HG02884 (cell line): Measurements from ENCODE around the gene CRABP2.

Source experiments
- ATAC-seq: cut with Tn5 transposase; IDR thresholded peaks from one replicate; pipeline ENCODE4 v1.9.1; 2021; ENCODE audit warnings: mild to moderate bottlenecking, moderate library complexity; ENCODE audit not compliant: unreplicated experiment

Gene CRABP2

DNA sequence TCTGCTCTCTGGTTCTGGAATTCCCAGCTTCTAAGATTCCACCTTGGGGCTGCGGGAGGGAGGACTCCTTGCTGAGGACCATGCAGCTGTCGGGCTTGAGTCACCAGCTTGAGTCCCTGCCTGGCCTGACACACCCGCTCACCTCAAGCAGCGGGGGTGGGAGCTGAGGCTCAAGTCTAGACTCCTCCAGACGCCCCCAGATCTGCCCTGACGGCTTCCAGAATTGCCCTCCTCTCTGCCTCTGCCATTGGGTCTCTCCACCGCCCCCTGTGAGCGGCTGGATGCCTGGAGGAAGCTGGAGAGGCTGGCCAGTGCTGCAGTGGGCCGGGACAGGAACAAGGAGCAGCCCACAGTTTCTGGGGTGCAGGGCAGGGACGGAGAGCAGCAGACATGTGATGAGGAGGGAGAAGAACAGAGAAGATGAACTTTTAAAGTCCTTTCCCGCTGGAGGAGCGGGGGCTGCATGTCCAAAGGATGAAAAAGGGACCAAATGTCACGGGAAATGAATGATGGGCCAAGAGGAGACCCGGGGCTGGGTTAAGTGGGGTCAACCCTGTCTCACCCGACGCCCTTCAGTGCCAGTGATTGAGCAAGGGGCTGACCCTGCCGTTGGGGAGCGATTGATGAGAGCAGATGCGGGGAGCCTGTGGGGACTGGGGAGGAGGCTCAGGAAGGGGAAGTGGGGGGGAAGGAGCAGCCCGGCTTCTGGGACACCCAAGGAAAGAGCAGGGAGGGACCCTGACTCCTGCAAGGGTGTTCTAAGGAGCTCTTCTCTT is 13.5 kb downstream of the CRABP2 start:
- ATAC-seq: no peak

DNA sequence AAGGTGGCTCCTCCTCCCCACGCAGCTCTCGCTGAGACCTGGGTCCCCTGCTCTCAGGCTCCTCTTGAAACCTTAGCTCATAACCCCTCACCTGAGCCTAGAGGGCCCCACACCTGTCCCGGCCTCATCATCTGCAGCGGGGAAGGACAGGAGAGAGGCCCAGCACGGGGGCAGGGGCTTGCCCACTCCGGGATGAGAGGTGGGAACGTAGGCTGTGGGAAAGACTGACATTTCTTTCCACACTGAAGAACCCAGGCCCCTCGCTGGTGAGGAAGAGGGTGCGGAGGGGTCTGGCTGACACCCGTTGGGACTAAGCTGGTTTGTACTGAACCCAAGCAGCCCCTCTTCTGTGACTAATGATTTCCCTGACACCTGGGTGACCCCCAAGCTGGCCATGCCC is 14.2 kb downstream of the CRABP2 start:
- no peak for ATAC-seq

DNA sequence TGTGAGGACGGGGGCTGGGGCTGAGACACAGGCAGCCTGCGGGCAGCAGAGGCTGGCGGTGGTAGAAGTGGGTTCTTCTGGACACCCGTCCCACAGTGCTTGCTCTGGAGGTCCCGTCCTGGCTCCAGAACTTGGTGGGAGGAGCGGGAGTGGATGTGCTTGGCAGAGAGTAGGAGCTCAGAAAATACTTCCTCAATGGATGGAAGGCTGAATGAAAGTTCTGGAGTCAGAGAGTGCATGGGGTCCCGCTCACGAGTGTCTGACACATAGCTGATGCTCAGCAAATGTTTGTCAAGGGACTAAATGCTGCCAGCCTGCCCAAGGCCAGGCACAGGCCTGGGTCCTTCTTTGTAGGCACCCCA is 14.7 kb downstream of the CRABP2 start:
- no peak for ATAC-seq

DNA sequence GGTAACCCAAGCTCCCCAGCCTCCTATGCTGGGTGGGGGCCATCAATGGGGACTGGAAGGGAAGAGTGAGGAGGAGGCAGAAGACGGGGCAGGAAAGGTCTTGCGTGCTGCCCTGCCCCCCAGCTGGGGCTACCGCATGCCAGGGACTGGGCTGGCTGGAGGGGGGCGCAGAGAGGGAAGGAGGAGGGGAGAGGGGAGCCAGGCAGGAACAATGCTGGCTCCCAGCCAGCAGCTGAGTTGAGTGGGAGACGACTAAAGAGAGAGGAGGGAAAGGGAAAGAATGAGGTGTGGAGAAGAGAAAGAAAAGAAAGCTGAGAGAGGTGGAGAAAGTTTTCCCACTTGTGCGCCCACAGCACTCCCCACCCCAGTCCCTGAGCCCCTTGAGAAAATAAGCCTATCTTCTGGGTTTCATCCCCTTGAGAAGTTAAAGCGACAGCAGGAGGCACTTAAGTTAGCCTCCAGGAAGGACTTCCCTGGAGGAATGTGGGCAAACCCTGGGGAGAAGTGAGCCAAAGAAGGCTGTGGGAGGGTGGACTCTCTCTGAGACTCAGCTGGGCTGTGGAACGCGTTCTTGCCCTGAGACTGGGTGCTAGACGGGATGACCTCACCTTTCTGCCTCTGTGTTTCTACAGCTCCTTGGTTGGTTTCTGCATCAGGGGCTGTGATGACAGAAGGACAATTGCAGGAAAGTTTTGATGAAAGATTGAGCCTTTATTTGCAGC is 15.3 kb downstream of the CRABP2 start:
- no peak for ATAC-seq

DNA sequence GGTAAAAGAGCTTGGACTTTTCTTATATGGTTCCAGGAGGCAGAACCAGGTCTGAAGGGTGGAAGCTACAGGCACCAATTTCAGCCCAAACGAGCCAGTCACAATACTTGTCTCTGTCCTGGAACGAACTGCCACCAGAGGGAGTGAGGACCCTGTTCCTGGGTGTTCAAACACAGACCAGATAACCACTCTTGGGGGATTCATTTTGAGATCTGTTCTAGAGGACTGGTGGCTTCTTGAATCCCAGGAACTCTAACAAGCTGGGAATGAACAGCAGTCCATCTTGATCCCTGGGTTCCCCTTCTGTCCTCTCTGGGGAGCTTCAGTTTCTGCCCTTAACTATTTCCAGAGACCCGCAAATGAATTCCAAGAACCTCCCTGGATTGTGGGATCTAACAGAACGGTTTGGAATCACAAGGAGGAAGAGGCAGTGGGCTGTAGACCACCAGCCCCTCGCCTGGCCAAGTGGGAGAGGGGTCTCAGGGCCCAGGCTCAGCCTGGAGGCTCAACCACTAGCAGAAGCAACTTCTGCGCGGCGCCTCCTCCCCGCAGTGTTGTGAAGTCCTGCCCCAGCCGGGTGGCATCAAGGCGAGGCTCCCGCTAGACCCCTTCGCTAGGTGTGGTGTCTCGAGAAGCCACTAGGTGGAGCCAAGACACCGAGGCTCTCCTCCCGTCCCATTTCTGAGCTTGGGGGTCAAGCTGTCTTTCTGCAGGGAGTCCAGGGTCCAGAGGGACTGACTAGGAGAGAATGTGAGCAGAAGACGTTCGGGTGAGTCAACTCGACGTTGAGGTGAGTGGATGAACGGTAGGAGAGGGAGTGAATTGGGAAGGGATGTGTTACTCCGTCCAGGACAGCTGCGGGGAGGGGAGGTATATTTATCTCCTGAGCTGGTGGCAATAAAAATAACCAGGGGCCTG is 16.1 kb downstream of the CRABP2 start:
- ATAC-seq: no peak

DNA sequence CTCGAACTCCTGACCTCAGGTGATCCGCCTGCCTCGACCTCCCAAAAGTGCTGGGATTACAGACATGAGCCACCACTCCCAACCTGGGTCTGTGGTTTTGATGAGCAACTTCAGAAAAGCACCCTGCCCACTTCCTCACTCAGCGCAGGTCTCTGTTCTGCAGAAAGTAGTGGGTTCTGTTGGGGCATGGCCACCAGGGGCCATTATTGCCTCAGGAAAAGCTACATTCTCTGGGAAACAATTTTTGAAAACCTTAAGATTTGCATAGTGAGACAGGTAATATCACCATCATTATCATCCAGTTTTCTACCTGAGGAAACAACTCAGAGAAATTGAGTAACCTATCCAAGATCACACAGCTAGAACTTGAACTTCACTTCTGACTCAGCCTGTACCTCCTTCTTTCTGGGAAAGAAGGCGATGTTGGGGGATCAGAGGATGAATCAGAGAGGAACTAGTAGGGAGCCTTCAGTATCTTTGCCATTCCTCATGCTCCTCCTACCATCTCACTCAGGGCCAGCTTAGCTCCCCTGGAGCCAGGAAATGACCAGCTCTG is 21.1 kb downstream of the CRABP2 start:
- ATAC-seq: no peak

DNA sequence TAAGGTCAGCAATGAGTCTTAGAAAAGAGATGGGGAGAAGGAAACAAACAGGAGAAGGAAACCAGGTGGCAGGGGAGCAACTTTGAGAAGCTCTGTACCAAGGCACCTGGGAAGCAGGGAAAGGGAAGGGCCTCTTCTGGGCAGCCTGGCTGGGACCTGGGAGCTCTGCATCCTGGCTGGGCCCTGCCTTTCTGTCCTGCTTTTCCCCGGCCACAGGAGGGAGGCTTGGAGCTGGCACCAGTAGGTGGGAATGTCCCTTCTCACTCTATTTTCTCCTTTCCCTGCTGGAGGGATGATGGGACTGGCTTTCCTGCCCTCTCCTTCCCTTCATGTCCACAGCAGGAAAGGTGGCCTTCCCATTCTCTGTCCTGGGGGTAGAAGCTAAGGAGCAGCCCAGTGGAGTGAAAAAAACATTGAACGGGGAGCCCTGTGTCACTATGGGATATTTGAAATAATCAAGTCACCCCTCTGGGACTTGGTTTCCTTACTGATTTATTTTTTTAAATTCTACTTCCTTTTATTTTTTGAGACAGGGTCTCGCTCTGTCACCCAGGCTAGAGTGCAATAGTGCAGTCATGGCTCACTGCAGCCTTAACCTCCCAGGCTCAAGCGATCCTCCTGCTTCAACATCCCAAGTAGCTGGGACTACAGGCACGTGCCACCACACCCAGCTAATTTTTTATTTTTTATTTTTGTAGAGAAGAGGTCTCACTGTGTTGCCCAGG is 23.1 kb downstream of the CRABP2 start:
- ATAC-seq: no peak

DNA sequence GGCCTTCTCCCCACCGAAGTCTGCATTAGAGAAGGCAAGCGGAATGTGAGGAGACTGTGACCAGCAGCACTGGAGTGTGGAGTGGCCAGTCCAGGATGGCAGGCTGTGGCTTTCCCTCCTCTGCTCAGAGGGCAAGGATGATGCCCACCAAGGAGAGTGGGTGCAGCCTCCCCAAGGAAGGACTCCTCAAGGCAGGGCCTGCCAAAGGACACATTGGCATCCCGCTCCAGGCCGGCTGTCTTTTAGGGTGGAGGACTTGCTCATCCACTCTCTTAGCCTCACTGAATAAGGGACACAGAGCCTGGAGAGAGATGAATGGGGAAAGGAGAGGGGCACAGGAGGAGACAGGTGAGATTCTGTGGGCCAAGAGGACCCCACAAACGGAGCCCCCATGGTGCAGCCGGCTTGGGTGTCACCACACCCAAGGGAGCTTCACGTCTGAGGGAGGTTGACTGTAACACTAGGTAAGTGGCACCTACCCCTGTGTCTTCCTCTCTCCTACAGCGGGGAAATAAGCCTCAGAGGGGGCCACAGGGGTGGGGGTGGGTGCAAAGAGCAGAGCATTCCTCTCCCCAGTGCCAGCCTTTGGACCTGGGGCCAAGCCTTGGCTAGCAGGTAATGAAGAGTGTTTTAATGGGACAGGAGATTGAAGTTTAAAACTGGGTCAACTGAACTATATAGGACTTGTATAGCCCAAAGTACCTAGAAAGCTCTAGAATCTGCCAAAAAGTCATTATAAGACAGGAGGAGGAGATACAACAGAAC is 24.0 kb downstream of the CRABP2 start:
- no peak for ATAC-seq

DNA sequence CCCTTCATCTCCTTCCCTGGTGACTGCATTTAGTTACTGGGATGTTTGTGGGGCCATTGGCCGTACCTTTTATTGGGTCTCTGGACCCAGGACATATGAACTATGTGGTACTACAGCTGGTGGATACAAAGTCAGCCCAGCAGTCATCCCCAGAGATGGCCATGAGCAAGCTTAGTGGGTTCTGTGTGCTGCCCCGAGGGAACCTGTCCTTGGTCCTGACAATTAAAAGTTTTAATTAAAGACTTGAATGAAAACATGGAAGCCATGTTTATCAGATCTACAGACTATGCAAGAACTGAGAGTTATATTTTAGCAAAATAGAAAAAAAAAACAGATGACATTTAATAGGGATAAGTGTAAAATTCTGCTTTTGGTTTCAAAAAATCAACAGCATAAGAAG is 25.3 kb downstream of the CRABP2 start:
- no peak for ATAC-seq

DNA sequence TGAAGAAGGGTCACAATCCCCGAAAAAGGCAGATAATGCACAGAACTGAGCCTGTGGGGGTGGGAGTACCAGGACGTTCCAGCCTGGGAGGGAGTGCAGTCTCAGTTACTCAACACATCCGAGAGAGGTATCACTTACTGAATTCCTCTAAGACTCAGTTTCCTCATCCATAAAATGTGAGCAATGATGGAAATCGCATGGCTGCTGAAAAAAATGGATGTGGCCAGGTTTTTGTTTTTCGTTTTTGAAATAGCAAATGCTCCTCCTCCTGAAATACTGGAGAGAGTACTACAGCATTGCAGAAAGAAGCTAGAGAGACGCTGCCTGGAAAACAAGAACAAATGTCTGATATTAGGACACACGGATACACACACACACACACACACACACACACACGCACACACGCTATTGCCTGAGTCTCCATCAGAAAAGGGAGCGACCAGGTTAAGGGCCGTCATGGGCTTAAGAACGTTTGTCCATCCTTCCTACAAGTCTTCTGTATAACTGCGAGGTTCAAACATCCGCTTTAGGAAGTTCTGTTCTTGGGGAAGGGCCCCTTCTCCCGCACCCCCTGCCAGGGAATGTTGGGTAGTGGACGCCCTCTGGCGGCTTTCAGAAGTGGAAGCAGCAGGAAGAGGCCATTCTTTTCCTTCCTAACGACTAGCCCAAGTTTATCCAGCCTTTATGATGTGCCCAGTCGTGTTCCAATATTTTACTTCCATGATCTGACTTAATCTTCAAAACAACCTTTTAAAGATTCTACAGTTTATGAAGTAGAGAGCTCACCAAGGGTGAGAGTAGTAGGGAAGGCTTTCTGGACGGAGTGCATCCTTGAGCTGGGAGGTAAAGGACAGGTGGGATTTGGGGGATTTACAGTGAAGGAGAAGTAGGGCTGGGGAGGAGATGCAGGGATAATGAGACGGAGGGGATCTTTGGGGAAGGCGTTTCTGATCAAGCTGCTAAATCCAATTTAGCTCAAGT is 27.5 kb downstream of the CRABP2 start:
- ATAC-seq: no peak

DNA sequence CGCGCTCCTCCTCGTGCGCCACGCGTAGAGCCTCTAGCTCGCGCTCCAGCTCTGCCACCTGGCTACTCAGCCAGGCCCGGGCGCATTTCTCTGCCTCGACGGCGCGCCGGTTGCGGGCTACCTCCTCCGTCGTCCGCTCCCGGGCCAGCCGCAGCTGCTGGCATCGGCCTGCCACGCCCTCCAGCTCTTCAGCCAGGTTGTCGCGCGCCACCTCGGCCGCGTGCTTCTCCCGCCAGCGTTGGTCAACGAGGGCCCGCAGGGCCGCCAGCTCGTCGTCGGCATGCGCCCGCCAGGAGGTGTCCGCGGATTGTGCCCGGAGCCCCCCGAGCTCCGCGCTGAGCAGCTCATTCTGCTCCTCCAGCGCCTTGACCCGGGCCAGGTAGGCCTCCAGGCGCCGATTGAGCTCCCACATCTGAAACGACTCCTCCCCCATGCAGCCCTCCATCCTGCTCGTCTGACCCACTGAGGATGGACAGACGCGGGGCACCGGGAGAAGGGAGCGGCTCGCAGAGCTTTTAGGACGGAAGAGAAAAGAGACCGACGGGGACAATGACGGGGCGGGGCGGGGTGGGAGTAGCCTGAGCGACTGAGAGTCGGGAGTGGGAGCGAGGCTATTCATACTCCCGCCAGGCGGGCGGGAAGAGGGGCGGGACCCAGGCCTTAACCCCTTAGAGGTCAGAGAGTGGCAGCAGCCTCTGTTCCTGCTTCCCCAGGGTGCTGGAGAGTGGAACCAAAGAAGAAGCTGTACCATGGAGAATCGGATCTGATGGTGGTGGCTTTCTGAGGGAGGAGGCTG is 28.4 kb downstream of the CRABP2 start, which contains the start of gene NES:
TSS of gene NES (minus strand) at position 588 of the 796 bp plus-strand sequence. CDS start at position 445, 143 bp downstream.
- no peak for ATAC-seq

DNA sequence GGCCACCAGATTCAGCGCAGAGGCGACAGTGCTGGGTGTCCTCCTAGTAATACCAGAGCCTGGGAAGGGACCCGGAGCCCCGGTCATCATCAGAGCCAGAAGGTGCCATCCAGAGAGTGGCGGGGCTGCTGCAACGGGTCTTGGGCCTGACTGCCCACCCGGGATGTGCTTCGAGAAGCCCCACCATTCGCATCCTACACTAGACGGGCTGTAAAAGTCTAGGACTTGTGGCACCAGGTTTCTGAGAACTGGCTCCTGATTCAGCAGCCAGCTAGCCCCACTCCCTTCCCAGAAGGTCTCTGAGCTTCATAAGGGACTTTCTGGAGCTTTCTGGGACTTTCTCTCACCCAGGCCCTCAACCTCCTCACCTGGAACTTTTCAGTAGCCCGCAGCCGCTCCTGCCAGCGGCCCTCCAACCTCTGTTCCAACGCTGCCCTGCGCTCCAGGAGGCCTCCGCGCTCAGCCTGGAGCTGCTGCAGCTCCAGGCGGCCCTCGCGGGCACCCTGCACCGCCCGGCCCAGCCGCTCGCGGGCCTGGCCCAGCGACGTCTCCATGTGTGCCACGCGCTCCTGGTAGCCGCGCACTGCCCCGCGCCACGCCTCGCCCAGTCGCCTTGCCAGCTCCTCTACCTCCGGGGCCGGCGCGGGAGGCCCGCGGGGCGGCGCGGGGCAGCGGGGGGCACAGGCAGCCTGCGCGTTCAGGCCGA is 29.1 kb downstream of the CRABP2 start:
- ATAC-seq: no peak

DNA sequence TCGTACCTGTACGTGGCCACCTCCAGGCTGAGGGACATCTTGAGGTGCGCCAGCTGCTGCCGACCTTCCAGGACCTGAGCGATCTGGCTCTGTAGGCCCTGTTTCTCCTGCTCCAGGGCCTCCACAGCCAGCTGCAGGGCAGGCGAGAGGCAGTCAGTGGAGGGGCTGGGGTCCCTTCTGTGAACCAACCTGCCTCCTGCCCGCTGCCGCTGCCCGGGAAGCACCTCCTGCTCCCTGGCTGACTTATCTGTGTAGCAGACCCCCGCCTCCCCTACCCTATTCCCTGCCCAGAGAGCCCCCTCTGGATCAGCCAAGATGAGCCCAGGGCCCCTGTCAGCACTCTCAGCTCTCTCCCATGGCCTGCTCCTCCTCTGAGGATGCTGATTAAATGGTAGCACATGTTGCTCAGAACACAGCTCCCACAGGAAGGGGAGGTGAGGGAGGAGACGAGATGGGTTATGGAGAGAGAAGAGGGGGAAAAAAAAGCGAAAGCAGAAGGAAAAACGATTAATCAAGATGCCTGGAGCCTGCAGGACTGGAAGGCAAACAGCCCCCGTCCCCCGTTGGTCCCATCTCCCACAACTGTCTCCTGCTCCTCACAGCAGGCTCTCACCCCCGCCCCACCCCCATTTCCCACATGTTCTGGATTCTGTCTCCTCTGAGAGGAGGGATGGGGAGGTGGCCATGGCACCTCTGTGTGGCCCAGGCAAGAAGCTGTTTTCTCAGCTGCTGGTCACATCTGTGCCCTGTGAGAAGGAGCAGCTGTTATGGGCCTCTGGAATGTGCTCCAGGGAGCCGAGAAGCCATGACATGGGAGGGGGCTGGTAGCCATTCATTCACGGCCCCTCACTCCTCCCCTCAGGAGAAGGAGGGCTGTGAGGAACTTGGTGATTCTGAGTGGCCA is 29.9 kb downstream of the CRABP2 start:
- no peak for ATAC-seq

DNA sequence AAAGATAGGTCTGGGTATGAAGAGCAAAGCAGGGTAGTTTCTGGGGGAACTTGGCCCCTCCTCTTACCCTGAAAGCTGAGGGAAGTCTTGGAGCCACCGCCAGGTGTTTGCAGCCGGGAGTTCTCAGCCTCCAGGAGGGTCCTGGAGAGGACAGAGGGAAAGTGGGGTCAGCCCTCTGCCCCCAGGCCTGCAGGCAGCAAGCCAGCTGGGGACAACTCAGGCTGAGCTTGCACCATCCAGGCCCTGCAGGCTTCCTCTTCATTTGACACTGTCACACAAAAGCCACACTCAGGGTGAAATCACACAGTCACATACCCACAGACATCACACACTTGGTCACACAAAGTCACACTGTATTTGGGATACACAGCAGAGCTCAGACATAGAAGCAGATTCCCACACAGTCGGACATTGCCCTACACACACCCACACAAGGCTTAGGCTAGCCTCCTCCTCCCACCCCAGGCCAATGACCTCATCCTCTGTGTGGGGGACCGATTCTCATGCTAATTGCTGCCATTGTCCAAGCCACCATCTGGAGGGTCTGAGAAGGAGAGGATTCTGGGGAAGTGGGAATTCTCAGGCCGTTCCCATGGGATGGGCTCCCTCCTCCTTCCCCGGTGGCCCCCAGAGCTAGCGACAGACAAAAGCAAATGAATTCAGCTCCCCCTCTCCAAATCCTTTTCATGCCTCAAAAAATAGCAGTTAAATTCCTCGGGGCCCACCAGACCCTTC is 31.8 kb downstream of the CRABP2 start:
- ATAC-seq: no peak

DNA sequence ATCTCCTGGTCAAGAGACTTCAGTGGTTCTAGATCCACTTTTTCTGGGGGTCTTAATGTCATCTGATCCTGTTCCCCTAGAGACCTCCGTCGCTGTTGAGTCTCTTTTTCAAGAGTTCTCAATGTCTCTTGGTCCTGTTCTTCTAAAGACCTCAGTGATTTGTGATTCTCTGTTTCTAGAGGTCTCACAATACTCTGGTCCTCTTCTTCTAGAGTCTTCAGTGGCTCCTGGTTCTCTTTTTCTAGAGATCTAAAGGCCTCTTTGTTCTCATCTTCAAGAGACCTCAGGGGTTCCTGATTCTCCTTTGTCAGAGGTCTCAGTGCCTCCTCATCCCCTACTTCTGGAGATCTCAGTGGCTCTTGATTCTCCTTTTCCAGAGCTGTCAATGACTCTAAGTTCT is 33.6 kb downstream of the CRABP2 start:
- ATAC-seq: no peak
